BE2C (cell line): ENCODE data around the gene SNX25.

Source experiments
- DNase-seq: peaks from one replicate; pipeline ENCODE4 v3.0.0-alpha.2; 2020
- H3K27me3 ChIP-seq: fragments of 250-450 bp; sonication (Bioruptor Pico); 2 replicates; pipeline ENCODE4 v1.5.1; 2020; ENCODE audit warnings: mild to moderate bottlenecking
- H3K36me3 ChIP-seq: fragments of 250-450 bp; sonication (Bioruptor Pico); 2 replicates; pipeline ENCODE4 v1.5.1; 2020; ENCODE audit warnings: mild to moderate bottlenecking
- H3K4me1 ChIP-seq: fragments of 250-450 bp; sonication (Bioruptor Pico); 2 replicates; pipeline ENCODE4 v1.5.1; 2020
- H3K4me3 ChIP-seq: 2 replicates; pipeline ENCODE4 v1.5.1; 2011; ENCODE audit warnings: low read depth, low read length
- H3K9me3 ChIP-seq: fragments of 250-450 bp; sonication (Bioruptor Pico); 2 replicates; pipeline ENCODE4 v1.5.1; 2020
- CTCF ChIP-seq: IDR thresholded peaks from 2 replicates; pipeline ENCODE4 v1.5.1; 2012; ENCODE audit warnings: mild to moderate bottlenecking, low read depth, low read length

SNX25 gene

GRCh38 chr4:185219551-185220344 lies 10.3 kb downstream of the SNX25 start:
- H3K36me3 ChIP-seq = no peaks in the 10 kb centered on the region
- no peak overlapping the region for H3K4me3 ChIP-seq
- H3K27me3 ChIP-seq = no peaks in the 10 kb centered on the region
- H3K4me1 ChIP-seq = no peaks in the 10 kb centered on the region
- no peak for DNase-seq
- TF ChIP-seq CTCF = no peak
- H3K9me3 ChIP-seq = no peaks in the 10 kb centered on the region

- no peaks in the 10 kb centered on the region for H3K36me3 ChIP-seq
- H3K9me3 ChIP-seq = no peaks in the 10 kb centered on the region
- H3K4me3 ChIP-seq = no peak overlapping the region
- DNase-seq = no peak
- no peaks in the 10 kb centered on the region for H3K27me3 ChIP-seq
- no peak for TF ChIP-seq CTCF
- no peaks in the 10 kb centered on the region for H3K4me1 ChIP-seq
These were observed 12.1 kb downstream of the SNX25 start for GRCh38 chr4:185221491-185221890.

GRCh38 chr4:185221912-185222311 lies 12.5 kb downstream of the SNX25 start:
- Histone ChIP-seq H3K27me3 (no peaks in the 10 kb centered on the region), H3K4me1 (no peaks in the 10 kb centered on the region), H3K4me3 (no peak overlapping the region), H3K36me3 (no peaks in the 10 kb centered on the region), H3K9me3 (no peaks in the 10 kb centered on the region)
- no peak for DNase-seq
- TF ChIP-seq CTCF = no peak

GRCh38 chr4:185222598-185222997 lies 13.2 kb downstream of the SNX25 start:
- TF ChIP-seq CTCF = no peak
- Histone ChIP-seq H3K27me3 (no peaks in the 10 kb centered on the region), H3K36me3 (no peaks in the 10 kb centered on the region), H3K4me3 (no peak overlapping the region), H3K9me3 (no peaks in the 10 kb centered on the region), H3K4me1 (no peaks in the 10 kb centered on the region)
- no peak for DNase-seq

GRCh38 chr4:185224597-185224996 lies 15.2 kb downstream of the SNX25 start:
- no peaks in the 10 kb centered on the region for H3K36me3 ChIP-seq
- peak; percentile 25; the same call in 1 of the 2 replicates for TF ChIP-seq CTCF
- DNase-seq = no peak
- no peaks in the 10 kb centered on the region for H3K9me3 ChIP-seq
- no peak overlapping the region for H3K4me3 ChIP-seq
- no peaks in the 10 kb centered on the region for H3K4me1 ChIP-seq
- H3K27me3 ChIP-seq = no peaks in the 10 kb centered on the region

GRCh38 chr4:185225940-185226339 lies 16.5 kb downstream of the SNX25 start:
- no peak for TF ChIP-seq CTCF
- no peak for DNase-seq
- Histone ChIP-seq H3K9me3 (no peaks in the 10 kb centered on the region), H3K4me3 (no peak overlapping the region), H3K27me3 (no peaks in the 10 kb centered on the region), H3K36me3 (no peaks in the 10 kb centered on the region), H3K4me1 (no peaks in the 10 kb centered on the region)
